Endometrium (tissue), 2 donors: Measurements from ENCODE around the gene TMEM200B.
"Not testable (repeated sequence)": the region's sequence is repeated elsewhere in the genome, so short reads cannot be mapped to it uniquely, and the experiment has no call there.

Experiments
- FAIRE-seq: peaks from 2 replicates; lab custom pipeline; 2012; peaks lifted over from hg19 to GRCh38; lab: Jason Lieb, UNC
- donor health status: control.
- donor health status: control.

TMEM200B gene

GRCh38 chr1:29108041-29108440 lies 15.7 kb downstream of the TMEM200B start:
- not testable (repeated sequence) for FAIRE-seq

DNA sequence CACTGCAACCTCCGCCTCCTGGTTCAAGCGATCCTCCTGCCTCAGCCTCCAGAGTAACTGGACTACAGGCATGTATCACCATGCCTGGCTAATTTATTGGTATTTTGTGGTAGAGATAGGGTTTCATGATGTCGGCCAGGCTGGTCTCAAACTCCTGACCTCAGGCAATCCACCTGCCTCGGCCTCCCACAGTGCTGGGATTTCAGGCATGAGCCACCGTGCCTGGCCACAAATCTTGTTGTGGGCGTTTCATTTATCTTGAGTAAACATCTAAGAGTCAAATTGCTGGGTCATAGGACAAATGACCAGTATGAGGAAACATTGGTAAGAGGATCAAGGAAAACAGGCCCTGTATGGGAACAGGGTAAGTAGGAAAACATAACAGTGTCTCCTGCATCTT lies 17.9 kb downstream of the TMEM200B start:
- no peak for FAIRE-seq

GRCh38 chr1:29100487-29100886 lies 23.2 kb downstream of the TMEM200B start:
- FAIRE-seq, result no peak

DNA sequence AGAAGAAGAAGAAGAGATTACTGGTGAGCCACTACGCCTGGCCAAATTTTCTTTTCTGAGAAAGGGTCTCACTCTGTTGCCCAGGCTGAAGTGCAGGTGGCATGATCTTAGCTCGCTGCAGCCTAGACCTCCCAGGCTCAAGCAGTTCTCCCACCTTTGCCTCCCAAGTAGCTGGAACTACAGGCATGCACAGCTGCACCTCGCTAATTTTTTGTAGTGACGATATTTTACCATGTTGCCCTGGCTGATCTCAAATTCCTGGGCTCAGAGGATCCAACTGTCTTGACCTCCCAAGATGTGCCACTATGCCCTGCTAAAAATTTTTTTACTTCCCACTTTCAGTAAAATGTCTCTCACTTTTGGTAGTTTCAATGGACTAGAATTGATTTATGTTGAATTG lies 24.4 kb downstream of the TMEM200B start:
- FAIRE-seq, result no peak

- no peak for FAIRE-seq
These were observed 27.3 kb downstream of the TMEM200B start for GRCh38 chr1:29096231-29096886.

- FAIRE-seq, result no peak
These were observed 28.7 kb downstream of the TMEM200B start for GRCh38 chr1:29094954-29095353.

GRCh38 chr1:29094433-29094832 lies 29.3 kb downstream of the TMEM200B start:
- FAIRE-seq, result no peak

DNA sequence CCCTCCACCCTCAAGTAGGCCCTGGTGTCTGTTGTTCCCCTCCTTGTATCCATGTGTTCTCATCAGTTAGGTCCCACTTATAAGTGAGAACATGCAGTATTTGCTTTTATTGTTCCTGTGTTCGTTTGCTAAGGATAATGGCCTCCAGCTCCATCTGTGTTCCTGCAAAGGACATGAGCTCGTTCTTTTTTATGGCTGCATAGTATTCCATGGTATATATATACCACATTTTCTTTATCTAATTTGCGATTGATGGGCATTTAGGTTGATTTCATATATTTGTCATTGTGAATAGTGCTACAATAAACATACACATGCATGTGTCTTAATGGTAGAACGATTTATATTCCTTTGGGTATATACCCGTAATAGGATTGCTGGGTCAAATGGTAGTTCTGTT lies 31.0 kb downstream of the TMEM200B start:
- FAIRE-seq, result not testable (repeated sequence)

DNA sequence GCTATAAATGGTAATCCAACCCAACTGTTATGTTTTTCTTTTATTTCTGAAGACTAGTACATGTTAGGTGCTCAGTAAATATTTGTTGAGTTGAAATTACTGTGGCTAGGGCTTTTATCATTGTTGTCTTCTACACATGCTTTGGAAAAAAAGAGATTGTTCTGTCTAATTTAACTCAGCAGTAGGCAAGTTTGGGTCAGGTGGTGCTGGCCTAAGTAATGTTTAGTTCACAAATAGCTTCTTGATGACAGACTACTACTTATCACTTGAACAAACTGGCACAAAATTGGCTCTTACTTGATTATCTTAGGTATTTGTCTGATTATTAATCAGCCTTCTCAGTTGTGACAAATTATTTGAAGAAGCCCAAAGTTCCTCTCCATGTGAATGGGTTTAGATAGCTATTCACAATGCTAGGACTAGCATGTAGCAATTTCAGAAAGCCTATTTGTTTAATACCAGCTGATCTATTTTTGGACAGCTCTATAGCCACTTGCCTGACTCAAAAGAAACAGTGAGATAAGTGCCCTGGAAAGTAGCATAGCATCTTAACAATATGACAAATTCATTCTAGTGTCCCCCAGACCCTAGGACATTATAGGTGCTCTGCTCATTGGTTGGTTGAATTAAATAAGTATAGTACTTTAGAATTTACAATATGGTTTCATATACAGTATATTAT lies 32.6 kb downstream of the TMEM200B start:
- FAIRE-seq, result no peak

GRCh38 chr1:29084196-29084521 lies 39.5 kb downstream of the TMEM200B start:
- FAIRE-seq, result no peak

GRCh38 chr1:29083317-29084195 lies 40.1 kb downstream of the TMEM200B start:
- FAIRE-seq, result peak; percentile 82

DNA sequence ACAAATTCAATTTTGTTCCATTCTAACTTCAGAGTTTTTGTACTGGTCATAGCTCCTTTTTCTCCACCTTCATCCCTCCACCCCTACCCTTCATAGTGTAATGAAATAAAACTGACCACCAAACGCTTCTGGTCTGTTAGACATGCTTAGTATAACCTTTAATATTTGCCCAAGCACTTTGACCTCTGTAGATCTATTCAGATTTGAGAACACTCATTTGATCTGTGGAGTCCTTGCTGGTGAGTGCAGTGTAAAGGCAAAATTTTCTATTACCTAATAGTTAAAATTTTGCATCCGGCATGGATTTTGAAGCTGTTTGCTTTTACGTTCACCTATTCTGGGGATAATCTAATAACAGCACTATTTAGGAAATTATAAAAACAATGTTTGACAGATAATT lies 41.2 kb downstream of the TMEM200B start:
- no peak for FAIRE-seq

DNA sequence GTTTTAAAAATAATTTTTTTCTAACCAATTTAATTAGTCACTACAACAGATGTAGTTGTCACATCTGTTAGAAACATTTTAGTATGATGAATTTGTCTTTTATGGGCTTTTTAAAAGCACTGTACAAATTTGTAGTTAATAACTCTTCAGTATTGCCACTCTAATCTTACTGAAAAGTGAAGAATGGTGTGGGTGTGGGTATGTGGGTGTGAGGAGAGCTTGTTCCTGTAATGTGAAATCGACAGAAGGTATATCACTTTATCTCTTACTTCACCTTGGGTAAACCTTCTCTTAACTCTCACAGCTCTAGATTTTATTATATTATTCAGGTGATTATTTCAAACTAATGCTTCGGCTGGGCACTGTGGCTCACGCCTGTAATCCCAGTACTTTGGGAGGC lies 42.5 kb downstream of the TMEM200B start:
- FAIRE-seq, result no peak

GRCh38 chr1:29079916-29080629 lies 43.6 kb downstream of the TMEM200B start:
- FAIRE-seq, result not testable (repeated sequence)

DNA sequence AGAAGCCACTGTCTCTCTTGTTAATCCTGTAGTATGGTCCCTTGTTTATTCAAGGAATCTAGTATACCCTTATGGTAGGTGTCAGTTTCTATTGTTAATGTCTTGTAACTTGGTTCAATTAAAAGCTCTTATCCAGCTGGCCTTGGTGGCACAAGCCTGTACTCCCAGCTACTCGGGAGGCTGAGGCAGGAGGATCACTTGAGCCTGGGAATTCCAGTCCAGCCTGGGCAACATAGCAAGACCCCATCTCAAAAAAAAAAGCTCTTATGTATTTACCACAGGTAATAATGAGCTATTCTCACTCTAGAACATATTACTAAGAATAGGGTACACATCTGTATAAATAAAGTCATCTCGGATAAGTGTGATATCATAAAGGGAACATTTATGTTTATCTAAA lies 46.5 kb downstream of the TMEM200B start:
- FAIRE-seq, result no peak
